GM19025 (cell line): ENCODE results near the gene PRKN.

Experiments used
- ATAC-seq: cut with Tn5 transposase; IDR thresholded peaks from one replicate; pipeline ENCODE4 v1.9.1; 2021; ENCODE audit warnings: mild to moderate bottlenecking, low read depth, moderate library complexity; ENCODE audit not compliant: unreplicated experiment

PRKN gene

DNA sequence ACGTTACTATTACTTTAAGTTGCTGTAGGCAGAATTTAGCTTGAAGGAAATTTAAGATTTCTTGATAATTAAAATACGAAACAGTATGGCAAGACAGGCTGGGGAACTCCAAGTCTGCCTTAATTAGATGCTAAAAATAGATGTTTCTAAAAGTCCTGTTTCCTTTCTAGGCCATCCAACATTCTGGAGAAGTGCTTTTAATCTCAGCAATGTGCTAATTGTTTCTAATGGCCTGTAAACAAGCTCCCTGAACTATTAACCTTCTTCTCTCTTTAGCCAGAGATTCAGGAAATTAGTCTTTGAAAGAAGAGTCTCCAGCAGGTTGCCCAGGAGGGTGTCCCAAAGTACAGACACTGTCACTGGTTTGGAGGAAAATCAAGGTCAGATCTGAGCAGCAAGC, 776.4 kb downstream of the PRKN start:
- no peak for ATAC-seq

GRCh38 chr6:161949531-161949930, 778.0 kb downstream of the PRKN start:
- ATAC-seq: no peak

DNA sequence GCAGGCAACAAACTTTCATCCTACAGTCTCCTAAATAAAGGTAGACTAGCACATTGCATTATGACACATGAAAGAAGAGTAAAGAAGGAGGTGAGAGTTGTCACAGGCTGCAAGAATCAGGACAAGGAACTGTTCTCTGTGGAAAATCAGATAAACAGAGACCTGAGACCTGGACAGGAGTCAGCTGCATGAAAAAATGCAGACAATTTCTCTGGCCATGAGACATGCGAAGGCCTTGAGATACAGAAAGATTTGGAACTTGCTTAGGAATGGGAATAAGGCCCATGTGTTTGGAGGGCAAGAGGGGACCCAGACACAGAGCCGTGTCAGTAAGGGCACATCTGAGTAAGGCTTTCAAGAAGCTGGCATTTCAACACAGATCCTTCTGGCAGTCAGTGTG, 779.1 kb downstream of the PRKN start:
- no peak for ATAC-seq

DNA sequence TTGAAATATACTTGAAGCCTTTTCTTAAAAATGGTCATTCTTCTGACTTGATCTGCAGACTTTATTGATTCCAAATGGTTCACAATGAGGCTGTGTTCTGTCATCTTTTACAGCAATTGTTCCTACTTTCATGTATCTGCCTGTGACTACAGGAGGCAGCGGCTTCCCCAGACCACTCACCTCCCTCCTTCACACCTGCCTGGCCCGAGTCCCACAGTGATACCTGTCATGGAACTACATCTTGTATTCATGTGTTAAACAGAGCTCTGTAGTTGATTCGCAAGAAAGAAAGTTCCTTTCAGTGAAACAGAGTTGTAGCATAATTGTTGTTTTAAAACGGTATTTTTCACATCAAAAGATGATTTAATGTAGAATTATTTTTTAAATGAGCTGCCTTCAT, 780.2 kb downstream of the PRKN start:
- ATAC-seq: no peak

DNA sequence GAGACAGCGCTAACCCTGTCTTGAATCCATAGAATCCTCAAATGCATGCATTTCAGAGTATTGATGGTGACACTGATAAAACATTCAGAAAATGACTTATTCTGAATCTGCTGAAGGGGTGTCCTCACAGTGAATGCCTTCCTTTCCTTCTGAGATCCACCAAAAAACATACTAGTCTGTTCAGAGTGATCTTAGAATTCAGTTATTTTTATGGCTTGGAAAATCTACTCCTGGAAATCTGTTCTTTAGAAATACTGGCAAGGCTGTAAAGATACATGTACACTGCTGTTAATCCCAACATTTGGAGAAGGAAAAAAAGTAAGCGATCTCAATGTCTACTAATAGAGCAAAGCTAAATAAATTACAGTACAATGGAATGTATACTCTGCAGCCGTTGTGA, 781.1 kb downstream of the PRKN start:
- ATAC-seq: no peak

- no peak for ATAC-seq
Measured at GRCh38 chr6:161943561-161943960, 784.0 kb downstream of the PRKN start.

- ATAC-seq: no peak
Measured at GRCh38 chr6:161941565-161941964, 786.0 kb downstream of the PRKN start.

DNA sequence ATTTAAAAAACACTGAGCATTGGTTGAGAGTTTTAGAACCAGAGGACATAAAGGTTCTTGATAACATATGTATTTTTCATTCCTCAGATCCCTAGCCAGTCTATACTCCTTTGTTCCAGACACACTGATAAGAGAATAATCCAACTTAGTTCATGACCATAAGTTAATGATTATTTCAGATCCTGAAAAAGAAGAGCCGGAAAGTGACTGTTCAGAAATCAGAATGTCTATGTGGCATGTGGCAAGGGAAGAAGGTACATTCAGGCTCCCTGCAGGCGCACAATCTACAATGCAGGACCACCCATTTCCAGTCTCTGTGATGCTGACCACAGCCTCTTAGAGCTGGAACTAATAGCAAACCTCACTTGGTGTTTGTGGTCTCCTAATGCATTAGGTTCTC, 787.0 kb downstream of the PRKN start:
- ATAC-seq: no peak

DNA sequence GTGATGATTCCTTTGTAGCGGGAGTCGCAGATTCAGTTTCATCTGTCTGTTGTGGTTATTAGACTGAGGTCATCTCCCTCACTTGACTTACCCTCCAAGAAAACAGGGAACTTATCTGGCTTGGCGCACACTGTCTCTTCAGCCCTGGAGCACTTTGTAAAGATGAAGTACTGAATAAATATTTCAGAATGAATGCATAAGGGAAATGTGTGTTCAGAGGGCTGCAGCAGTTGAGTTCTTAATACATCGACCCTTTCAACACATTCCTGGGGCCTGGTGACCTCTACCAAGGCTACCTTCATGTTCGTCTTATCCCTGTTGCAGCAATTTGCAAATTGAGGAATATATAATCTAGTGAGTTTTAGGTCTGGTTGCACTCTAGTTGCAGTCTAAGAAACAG, 801.2 kb downstream of the PRKN start:
- ATAC-seq: no peak

- no peak for ATAC-seq
Measured at GRCh38 chr6:161924516-161925116, 803.0 kb downstream of the PRKN start.

GRCh38 chr6:161922631-161923119, 804.9 kb downstream of the PRKN start:
- ATAC-seq: no peak

DNA sequence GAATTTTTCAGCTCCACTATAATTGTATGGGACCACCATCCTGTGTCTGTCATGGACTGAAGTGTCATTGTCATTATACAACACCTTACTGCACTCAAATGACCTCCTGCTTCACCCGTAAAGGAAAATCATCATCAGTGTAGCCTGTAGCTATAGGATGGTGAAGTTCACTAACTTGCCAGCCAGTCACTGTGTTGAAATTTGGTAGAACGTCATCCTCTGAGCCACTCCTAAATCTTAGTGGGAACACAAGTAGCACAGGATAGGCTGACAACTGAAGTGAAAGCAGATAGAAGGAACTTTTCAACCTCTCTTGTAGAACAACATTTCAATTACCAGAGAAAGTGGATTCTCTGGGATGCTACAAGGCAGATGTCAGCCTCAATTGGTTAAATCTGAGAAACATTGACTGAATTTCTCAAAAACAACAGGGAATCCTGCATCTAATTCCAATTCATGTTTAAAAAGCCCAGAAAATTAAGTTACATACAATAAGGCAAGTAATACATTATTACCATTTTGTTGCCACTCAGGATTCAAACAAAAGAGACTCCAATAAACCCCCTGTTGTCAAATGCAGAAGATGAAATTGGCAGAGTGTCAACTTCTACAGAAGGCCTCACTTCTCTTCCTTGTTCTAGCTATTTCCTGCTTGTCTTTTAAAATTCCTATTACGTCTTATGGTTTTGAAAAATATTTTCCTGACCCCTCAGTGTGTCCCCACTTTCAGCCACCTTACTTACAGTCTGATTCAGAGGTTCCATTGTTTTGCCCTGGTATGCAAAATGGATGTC, 805.8 kb downstream of the PRKN start:
- no peak for ATAC-seq

- no peak for ATAC-seq
Measured at GRCh38 chr6:161919691-161920090, 807.9 kb downstream of the PRKN start.

GRCh38 chr6:161918628-161919205, 808.8 kb downstream of the PRKN start:
- ATAC-seq: no peak

GRCh38 chr6:161918109-161918531, 809.4 kb downstream of the PRKN start:
- no peak for ATAC-seq

DNA sequence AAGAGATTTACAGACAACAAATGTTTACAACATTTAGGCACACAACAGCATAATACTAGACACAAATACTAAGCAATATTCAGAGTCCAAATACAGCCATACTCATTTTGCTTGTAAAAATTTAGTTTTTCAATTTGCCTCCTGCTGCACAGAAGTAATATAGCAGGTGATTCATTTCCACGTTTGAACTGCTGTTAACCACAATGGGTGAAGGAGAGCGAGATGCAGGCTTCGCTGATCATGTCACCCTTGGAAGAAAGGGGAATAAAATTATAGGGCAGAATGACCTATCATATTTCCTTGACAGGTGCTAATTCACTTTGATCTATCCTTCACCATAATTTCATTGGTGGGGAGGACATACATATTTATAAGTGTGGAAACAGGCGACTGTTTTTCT, 809.9 kb downstream of the PRKN start:
- ATAC-seq: no peak

- ATAC-seq: no peak
Measured at GRCh38 chr6:161915456-161915964, 812.1 kb downstream of the PRKN start.

DNA sequence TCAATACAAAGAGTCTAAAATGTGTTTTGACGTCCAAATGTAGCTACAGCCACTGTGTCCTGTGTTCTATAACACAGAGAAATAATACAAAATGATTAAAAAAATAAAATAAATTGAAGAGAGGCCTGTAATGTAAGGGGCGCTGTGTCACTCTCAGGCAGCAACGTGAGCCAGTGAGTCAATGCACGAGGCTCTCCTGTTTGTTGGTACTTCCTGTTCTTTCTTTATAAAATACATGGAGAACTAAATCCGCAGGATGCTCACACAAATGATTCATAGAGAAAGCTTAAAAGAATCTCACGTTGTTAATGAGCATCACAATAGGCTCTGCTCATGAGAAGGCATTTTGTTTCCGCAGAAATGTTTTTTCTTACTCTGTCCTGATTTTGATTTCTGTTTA, 818.7 kb downstream of the PRKN start:
- ATAC-seq: no peak

DNA sequence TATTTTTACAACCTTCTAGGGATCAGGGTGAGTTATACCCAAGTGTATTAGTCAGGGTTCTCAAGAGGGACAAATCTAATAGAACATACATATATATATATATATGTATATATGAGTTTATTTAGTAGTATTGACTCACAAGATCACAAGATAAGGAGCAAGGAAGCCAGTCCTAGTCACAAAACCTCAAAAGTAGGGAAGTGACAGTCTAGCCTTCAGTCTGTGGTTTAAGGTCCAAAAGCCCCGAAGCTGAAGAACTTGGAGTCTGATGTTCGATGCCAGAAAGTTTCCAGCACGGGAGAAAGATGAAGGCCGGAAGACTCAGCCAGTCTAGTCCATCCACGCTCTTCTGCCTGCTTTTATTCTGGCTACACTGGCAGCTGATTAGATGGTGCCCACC, 821.0 kb downstream of the PRKN start:
- ATAC-seq: no peak

GRCh38 chr6:161903584-161904212, 823.9 kb downstream of the PRKN start:
- no peak for ATAC-seq
